ENCODE results near the gene C20orf144.

Gene C20orf144

DNA sequence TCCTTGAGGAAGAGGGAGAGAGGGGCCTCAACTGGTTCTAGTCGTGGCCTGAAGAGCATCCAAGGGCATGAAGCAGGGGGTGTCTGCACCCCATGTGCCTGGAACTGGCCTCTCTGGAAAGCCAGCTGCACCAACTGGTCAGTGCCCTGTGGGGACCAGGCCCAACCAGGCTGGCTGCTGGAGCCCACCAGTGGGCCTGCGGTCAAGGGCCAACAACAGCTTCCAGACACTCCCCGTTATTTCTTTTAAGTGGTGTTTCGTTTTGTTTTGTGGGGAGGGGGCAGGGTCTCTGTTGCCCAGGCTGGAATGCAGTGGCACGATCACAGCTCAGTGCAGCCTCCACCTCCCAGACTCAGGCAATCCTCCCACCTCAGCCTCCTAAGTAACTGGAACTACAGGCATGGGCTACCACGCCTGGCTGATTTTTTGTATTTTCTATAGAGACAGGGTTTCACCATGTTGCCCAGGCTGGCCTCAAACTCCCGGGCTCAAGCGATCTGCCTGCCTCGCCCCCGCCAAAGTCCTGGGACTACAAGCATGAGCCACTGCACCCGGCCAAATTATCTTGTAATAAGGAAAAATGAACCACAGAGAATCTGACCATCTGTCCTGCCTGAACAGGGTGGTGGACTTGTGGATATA lies 11.9 kb upstream of the C20orf144 start:
- no peak for DNase-seq

DNA sequence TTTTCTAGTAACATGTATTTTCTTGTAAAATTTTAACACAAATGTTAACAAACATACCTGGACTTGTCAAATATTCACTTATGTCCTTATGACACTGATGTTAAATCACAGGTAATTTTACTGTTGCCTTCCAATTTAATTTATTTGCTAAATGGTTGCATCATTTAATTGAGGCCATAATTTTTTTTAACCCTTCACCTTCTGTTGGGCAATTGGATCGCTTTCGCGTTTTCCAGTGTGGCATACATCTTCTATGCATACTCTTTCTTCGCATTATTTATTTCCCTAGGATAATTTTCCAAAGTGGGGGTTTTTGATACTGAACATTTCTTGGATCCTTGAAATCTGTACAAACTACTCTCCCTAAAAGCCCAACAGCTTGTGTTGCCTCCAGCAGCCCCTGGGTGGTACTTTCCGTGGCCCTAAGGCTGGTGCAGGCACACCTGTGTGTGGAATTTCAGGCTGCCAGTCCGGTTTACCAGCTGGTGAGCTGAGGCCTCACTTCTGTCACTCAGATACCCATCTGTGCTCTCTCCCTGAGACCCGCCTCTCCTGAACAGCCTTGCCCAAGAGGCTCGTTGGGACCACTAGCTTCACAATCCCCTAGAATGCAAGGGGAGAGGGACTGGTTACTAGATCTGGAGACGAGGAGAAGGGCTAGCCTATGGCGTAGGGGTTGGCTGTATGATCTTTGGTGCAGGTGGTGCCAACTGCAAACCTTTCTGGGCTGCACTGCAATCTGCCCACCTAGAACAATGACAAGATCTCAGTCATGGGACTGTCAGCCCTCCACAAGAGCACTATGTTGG lies 11.2 kb upstream of the C20orf144 start:
- no peak for DNase-seq

DNA sequence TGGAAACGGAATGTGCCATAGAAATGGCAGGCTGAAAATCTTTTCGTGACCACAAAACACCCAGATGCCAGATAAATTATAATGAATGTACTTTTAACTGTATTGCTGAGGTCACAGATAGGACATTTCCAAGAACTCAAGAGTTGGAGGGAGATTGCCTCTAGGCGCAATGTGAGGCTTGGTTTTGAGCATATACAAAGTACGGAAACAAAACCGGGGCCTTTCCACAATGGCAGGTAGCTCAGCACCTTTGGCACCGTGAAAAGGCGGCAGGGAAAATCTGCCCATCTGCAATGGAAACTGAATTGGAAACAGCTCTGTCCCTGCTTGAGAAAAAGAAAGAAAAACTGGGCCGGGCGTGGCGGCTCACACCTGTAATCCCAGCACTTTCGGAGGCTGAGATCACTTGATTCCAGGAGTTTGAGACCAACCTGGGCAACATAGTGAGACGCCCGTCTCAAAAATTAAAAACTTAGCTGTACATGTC lies 10.5 kb upstream of the C20orf144 start:
- no peak for DNase-seq

DNA sequence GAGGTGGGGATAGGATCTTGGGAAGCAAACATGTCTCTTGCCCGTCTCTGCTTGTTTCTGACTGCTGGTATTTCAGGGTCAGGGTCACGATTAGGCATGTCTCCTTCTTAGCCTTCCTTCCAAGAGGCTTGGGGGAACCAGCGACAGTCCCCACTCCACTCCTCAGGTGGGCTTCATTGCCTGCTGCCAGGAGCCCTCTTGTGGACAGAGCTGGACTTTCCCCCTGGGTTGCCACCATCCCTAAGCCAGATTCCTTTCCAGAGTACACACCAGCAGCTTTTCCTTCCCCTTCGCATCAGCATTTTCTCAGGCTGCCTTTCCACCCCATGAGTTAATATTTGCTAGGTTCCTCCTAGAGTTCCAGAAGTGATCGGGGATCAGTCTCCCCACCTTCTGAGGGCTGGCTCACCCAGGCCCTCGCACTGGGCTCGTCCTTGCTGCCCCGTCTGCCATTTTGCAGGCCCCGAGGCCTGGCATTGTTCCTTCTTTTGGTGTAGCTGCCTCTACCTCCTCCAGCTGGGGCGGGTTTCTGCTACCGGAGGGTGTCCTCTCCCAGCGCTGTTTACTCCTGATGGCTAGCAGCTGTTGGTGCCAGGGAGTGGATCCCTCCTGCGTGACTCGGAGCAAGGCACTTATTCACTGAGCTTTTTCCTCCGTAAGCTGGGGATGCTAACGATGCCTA lies 8.8 kb upstream of the C20orf144 start:
- DNase-seq = peak; percentile 57

DNA sequence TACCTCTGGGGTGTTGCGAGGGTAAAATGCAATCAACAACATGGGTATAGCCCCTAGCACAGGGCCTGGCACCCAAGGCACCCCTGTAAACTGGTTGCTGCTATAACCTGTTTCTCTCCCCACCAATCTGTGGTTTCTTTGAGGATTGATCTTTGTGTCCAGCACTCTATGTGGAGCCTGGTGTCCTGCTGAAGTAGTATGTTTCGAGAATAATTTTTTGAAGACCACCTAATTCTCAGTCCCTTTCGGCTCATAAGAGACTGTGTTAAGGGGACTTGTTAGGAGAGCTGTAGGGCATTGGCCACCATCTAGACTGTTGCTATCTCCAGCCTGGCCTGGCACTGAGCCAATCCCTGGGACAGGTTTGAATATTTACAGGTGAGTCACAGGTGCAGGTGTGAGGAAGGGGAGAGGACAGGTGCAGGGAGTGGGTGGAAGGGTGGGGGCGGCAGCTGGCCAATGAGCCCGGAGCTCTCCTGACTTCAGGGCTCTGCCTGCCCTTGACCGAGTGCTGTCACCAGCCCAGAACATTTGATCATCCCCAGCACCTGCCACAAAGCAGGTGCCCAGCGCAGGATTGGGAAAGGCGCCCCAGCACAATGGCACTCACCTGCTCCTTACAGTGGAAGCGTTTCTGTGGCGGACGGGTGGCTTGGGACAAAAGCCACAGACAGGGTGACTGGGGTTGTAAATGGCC lies 8.1 kb upstream of the C20orf144 start:
- no peak for DNase-seq

DNA sequence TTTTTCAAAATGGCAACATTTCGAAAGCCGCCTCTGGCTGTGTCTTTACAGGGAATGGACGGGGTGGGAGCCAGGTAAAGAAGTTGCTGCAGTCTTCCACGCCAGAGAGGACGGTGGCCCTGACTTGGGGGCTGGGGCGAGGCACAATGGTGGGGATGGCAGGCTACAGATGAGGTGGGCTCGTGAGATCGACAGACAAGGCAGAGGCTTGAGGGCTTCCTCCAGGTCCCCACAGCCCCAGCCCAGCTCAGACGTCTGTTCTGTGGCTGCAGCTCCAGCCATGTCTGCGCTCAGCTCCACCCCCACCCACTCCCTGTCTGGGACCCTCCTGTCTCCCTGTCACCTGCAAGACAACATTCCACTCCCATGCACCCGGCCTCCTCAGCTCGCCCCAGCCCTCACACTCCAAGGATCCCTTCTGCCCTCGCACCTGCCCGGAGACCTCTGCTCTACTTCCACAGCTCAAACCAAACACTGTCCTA lies 7.4 kb upstream of the C20orf144 start:
- no peak for DNase-seq

DNA sequence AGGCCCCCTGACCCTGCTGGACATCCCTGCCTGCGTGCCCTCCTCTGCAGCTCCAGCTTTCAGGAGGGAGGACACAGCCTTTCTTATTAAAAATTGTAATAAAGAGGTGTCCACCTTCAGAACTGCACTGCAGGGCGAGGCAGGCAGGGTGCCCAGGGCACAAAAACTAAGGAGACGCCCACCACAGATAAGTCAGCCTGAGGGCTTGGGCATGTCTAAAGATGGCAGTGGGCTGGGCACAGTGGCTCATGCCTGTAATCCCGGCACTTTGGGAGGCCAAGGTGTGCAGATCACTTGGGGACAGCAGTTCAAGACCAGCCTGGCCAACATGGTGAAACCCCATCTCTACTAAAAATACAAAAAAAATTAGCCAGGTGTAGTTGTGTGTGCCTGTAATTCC lies 7.0 kb upstream of the C20orf144 start:
- no peak for DNase-seq

DNA sequence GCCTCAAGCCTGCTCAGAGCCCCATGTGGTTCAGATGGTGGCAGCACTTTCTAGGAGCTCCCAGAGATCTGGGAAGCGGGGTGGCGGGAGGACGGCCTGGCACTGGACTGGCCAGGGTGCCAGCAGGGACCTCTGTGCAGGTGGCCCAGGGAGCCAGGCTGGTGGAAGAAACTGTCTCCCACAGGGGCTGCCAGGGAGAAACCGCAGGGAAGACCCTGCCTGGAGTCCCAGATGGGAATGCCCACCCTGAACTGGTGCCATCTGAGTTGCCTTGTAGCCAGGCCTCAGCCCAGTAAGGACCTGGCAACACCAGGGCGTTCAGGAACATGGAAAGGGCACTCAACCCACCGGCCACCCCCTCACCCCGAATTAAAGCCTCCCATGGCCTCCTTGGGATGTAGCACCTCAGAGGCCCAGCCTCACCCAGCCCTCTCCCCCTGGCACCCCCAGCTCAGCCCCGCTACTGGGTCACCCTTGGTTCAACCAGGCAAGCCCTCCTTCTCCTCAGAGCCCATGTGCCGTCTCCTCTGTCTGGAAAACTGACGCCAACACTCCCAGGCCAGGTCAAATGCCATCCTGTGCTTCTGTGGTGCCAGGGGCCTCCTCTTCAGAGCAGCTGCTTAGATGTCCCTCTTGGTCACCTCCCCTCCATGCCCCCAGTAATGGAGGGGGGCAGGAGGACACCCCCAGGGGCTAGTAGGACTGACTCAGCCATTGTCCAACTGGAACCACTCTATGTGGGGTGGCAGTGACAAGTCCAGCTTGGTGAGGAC lies 5.9 kb upstream of the C20orf144 start:
- no peak for DNase-seq

DNA sequence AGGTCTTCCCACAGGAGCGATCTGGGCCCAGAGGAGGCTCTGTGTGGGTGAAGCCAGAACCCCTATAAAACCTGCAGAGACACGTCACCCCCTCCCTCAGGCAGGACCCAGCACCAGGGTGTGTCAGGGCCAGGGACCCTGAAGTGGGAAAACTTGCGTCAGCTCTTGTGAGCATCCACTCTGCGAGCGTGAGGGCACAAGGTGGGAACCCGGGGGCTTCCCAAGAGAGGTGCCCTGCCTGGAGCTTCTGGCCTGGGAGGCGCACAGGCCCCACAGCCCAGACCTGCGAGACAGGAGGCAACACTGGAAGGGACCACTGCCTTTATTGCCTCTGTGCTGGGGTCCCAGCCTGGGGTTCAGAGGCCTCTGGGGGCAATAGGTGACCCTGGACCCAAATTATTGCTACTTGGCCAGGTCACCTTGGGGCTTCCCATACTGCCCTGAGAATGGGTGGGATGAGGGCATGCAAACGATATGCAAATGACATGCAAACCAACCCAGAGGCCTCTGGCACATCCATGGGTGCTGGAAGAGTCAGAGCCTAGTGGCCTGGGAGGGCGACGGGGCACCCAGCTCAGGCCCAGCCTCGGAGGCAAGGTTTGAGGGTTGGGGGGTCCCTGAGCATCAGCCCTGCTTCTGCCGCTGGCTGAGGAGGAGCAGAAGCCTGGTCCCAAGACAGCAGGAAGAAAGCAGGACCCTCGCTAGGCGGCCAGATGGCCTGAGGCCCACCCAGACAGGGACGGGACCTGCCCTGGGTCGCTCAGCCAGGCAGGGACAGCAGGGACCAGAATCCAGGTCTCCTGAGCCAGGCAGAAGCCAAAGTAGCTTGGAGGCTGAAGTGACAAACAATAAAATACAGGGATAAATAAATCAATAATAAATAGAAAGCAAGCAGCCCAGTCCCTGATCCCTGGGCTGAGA lies 5.1 kb upstream of the C20orf144 start:
- no peak for DNase-seq

DNA sequence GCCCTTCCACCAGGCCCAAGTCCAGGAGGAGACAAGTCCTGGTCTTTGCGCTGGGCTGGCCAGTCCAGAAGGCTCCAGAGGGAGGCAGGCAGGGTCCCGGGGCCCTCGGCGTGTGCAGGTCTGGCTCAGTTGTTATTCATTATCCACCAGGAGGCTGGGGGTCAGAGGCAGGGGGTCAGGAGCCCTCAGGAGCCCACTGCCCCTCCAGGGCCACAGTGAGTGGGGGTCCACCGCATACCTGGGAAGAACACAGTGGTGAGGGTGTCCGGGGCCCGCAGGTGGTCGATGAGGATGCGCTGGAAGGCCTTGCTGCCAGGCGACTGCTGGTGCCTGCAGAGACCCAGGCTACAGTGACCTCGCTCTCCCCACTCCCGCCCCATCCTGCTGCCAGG lies 4.4 kb upstream of the C20orf144 start:
- DNase-seq = no peak

DNA sequence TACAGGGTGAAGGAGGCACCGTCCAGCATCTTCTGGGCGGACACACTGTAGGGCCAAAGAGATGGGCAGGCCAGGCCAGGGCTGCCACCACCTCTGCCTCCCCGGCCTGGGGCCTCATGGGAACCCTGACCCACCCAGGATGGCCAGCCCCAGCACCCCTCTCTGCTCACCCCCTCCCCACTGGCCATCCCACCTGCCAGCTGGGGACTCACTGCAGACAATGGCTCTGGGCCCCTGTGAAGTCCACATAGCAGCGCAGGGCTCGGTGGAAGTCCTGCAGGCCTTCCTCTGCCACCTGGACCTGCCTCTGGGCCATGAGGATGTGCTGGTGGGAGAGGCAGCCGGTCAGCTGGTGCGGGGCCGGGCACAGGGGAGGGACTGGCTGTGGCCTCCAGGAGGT lies 3.6 kb upstream of the C20orf144 start:
- no peak for DNase-seq

DNA sequence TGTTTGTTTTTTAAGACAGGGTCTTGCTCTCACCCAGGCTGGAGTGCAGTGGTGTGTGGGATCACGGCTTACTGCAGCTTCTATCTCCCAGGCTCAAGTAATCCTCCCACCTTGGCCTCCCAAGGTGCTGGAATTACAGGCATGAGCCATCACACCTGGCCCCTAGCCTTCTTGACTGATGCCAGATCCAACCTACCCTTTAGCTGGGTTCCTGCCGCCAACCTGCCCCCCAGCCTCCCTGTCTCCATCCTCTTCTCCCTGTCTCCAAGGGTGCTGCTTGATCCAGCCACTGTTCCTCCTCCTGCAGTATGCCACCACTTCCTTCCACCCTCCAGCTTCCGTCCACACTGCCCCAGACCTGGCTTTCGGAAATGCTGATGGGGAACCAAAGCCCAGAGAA lies 3.2 kb upstream of the C20orf144 start:
- DNase-seq = no peak

DNA sequence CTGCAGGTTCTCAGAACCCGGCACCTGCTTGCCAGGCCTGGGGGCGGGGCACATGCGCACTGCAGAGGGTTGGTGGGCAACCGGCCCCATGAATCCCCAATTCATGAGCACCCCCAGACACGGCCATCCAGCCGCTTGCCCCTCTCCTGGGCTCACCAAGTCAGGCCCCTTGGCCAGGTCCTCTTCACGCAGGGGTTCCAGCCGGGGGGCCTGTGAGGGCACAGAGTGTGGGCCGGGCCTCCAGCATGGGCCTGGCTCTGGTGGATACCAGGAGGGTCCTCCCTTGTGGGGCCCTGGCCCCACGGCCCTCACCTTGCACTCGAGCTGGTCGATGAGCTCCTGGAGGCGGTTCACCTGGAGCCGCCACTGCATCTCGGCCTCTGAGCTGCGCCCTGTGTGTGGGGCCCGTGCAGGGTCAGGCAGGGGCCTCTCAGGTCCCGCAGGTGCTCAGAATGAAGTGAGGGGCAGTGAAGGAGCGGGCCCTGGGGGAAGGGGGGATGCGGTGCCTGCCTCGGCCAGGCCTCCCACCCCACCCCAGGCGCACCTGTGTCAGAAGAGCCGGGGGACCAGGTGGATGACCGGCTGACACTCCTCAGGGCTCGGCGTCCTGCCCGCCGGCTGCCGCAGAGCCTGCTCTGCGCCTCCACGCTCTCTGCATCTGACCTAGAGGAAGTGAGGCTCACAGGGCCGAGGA lies 2.6 kb upstream of the C20orf144 start:
- DNase-seq = no peak

DNA sequence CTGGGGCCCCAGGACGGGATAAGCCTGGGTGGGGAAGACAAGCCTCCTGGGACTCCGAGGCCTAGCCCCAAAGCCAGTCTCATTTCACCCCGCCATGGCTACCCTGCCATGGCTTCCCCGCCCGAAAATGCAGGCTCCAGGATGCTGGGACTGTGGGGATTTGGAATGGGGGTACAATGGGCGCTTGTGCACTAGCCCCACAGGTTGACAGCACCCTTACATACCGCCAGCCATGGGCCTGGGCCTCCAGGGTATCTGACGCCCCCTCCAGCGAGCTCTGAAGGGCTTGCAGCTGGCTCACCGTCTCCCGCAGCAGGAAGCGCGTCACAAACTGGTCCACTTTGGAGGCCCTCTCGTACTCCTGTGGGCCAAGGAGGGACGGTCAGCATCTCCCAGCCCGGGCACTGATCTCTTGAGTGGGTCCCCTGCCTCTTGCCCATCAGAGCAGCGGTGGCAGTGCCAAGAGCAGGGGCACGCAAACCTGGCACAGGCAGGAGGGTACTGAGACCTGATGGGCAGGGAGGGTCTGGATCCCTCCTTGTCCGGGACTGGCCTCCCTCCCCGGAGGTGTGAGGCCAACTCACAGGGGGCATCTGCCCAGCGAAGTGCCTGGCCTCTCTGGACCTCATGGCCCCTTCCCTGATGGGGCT lies 2.0 kb upstream of the C20orf144 start:
- no peak for DNase-seq

DNA sequence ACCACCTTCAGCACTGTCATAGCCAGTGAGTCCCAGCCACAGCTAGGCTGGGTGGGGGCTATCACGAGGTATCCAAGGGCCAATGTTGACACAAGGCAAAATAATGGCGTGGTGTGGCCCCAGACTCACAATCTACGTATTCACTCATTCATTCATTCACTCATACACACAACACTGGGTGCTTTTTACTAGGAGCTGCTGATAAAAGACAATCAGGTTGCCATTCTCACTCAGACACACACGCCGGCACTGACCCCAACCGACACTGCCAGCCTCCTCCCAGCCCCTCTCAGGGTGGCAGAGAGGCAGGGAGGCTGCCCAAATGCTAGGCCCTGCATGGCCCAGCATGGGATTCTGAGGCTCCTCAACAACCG lies 1.5 kb upstream of the C20orf144 start:
- no peak for DNase-seq

DNA sequence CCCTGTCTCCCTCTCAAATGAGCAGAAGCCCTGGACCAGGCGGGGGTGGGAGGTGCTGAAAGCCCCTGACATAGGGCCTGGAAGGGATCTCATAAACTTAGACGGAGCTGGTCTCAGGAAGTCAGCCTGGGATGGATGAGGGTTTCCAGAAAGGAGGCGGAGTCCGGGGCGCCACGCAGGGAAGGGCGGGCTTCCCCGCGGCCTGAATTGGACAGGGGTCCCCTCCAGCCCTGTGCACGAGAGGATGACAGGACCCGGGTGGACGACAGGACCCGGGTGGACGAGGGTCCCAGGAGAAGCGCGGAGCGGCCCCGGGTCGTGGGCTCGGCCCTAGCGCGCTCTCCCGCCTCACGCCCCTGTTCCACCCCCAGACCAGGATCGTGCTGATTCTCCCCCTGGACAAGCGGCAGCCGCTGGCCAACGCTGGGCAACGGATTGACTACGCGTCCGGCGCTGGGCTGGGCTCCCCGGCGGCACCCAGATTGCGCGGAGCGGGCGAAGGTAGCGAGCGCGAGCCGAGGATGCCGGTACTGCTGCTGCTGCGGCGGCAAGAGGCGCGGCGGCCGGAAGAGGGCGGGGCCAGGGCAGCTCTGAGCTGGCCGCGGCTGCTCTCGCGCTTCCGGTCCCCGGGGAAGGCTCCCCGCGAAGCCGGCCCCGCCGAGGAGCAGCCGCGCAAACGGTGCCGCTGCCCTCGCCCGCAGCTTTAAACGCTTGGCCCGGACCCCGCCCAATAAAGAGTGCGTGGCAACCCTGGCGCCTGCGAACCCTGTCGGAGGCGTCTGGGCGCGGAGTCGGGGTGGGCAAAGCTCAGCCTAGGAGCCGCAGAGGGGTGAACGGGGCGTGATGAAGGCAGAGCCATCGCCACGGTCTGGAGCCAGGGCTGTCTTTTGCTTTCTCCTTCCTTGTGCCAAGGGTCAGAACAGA lies 1.3 kb downstream of the C20orf144 start:
- DNase-seq = no peak

DNA sequence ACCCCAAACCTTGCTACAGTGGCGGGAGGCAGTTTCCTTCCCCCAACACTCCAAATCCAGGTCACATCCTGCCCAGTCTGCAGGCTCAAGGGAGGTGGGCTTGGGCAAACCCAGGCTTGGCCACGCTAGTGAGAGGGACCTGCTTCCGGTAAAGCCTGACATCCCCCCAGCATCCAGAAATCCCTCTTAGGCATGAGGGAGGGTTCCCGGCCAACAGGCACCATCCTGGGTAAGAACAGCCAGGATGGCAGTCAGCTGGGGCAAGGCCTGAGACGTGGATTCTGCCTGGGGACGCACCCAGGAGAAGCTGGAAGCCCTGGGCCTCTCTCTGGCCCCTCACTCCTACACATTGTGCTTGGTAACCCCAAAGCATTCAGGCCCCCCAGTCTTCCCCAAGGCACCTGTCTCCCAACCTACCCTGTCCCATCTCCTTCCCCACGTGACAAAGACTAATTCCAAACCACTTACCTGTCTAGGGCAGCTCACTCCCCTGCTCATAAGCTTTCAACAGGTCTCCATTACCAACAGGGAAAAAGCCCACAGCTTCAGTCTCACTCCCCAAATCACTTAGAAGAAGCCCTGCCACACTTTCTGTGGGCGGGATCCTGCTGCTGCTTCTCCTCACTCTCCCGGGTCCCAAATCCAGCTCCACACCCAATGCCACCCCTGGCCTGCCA lies 2.1 kb downstream of the C20orf144 start:
- no peak for DNase-seq

DNA sequence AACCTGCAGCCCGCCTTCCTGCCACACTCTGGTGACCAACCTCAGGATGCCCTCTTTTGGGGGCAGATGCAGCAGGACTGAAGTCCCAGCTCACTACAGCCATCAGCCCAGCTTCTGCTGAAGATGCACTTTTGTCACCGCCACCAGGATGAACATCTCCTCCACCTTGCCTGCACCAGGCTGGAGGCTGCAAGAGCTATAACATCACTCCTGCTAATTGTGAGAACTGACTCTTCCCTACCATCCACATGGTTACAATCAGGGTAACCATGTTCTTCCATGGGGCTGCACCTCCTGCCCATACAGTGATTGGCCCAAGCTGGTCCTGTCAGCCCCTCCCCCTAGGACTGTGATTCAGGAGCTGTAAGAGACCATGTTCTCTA lies 2.6 kb downstream of the C20orf144 start:
- no peak for DNase-seq

Measured in NCI-H1694 (cell line).